HG03571 (cell line): ENCODE data around the gene AGBL1.

Experiments
- ATAC-seq: cut with Tn5 transposase; IDR thresholded peaks from one replicate; pipeline ENCODE4 v1.9.1; 2021; ENCODE audit not compliant: unreplicated experiment

AGBL1 gene

DNA sequence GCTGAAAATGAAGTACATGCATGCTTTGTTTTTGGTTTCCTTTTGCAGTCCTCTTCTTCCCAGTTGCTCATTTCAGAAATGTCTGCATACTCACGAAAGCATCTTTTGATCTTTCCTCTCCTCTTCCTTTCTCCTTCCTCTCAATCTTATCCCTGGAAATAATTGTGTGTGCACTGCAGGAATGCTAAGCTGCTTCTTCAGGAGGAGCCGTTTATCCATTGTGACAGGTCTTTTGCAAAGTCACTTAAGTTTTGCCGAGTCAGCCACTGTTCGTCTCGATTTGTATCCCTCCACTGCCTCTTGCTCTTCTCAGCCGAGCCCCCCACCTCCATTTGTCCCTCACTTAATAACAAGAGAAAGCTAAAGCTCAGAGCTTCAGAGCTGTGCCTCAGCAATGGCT is 597.6 kb downstream of the AGBL1 start:
- ATAC-seq, result no peak

DNA sequence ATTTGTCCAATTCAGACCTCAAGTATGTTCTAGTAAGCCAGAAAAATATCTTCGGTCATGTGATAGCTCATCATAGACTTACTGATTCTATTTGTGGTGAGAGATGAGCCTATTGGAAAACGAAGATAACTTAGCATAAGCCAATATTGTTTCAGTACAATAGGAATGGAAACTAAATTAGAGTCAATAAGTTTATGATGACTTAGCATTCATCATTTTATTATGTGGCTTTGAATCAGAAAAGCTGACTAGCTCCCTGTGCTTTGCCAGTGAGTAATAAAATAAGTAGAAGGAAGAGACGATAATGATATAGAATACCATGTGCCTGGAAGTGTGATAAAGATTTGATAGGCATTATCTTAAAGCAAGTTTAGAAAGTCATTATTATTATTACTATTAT is 605.6 kb downstream of the AGBL1 start:
- ATAC-seq, result no peak

DNA sequence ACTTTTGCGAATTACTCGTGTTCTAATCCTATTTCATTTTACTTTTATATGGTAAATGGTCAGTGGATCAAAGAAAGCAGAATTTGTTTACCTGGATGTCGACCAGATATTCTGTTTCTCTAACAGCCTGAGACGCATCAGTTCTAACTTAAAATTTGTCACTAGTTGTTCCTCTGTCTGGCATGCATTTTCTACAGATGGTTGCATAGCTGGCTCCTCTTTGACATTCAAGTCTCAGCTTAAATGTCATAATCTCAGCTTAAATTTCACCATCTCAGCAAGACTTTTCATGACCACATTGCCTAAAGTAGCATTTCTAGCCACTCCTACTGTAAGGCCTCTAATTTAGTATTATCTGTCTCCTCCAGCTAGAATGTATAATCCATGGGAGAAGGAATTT is 609.3 kb downstream of the AGBL1 start:
- no peak for ATAC-seq

DNA sequence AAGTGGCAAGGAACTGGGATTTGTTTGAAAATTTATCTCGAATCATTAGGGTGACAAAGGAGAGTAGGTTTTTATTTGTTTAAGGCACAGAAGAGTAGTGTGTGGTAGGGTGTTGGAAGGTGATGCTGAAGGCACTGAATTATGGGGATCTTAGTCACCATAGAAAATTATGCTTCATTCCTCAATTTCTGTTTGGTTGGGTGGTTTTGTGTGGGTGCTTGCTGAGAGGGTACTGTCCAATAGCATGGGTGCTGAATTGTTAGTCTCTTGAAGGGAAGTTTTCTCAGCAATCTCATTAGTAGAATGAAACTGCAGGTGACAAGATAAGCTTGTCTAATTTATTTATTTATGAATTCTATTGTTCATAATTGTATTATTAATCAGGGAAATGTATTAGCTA is 610.9 kb downstream of the AGBL1 start:
- no peak for ATAC-seq

DNA sequence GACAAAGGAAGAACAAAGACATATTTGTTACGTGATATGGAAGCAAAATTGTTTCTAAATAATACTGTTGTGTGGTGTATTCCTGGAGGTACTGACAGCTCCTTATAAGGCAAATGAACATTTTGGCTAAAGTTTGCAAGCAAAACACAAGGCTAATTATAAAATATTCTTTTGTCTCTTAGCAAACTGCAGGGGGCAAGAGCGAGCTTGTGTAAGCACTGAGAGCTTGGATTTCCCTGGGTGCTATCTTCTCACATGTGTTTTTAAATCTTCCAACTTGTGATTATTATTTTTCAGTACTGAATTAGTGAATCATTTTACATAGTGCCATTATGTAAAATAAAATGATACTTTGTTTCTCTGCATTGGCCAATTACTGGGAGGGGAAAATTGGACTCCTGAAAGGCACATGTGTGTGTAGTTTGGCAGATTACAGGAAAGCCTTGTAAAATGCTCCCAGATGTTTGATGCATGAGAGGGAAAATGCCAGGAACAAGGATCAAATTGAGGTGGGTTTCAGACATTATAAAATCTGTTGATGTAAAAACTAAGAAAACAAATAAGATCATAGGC is 611.5 kb downstream of the AGBL1 start:
- no peak for ATAC-seq

DNA sequence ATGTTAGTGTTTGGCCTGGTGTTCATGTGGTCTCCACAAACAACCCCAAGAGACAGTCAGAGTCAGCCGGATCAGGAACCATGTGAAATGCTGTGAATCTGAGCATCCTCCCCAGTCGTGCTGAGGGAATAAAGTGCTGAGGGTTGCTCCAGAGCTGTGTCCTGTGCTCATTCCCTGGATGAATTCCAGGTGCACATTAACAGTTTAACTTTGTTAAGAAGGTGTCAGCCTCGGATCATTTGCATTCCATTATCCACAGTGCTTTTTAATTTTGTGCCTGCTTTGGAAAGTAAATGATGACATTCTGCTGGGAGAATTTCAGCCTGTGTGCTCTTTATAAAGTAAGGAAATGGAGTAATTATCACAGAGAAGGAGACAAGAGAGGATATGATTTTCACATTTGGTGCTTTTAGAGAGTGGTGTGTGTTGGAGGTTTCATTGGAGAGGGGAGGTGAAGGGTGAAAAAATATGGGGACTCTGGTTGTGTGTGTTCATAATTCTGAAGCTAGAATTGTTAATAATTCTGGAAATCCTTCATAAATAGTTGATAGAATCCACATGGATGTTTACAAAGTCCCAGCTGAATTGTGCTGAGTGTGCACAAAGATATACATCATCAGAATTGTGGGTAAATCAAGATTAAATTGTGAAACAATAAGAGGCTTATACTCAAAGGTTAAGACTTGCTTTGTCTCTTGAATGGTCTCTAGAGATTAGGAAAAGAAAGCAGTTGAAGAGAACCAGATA is 621.4 kb downstream of the AGBL1 start:
- no peak for ATAC-seq

DNA sequence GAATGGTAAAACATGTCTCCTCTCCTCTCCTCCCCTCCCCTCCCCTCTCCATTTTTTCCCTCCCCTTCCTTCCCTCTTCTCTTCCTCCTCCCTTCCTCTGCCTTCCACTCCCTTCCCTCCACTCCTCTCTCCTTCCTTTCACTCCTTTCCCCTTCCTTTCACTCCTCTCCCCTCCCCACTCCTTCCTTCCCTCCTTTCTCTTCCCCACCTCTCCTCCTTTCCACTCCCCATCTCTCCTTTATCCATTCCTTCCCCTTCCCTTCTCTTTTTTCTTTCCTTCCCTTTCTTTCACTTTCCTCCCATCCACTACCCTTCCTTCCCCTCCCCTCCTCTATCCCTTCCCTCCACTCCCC is 621.9 kb downstream of the AGBL1 start:
- no peak for ATAC-seq

DNA sequence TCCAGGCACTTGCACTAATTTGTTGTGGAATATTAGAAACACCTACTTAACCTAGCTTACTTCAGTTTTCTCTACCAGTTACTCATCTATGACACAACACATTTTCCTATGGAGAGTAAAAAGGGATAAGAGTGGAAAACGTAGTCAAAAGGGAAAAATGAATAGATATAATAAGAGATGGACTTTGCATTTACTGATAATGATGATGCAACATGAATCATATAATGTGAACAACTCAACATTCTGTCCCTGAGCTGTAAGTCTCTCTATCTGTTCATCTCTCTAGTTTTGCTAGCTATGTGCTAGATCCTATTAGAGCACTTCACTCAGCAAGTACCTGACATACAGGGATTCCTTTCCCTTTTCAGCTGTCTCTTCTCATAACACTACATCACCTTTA is 627.1 kb downstream of the AGBL1 start:
- no peak for ATAC-seq

DNA sequence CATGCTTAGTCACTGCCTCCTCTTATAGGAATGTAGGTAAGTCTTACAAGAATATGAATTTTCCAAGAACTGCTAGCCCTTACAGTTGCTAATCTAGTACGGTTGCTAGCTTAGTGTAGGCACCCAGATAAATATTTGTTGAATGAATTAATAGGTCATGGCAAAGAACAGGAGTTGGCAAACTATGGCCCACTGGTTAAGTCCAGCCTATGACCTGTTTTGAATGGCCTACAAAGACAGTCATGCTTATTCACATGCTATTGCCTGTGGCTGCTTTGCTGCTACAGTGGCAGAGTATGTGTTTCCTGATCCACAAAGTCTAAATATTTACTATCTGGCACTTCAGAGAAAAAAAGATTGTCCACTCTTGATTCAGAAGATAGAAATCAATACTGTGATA is 631.8 kb downstream of the AGBL1 start:
- no peak for ATAC-seq

DNA sequence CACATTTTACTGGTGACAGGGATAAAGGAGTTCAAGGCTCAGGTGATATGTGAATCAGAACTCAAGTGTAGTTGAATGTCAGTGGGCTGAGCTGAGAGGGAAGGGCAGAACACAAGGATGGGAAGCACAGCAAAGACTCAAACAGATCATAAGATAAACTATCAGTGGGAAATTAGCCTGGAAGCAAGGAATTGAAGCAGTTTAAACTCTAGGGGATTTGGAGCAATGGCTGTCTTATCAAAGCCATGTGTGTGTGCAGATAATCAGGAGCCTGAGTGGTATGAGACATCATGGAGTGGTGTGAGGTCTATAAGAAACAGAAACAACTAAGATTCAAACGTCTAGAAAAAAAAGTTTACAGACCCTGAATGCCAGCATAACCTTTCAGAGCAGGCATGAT is 634.6 kb downstream of the AGBL1 start:
- ATAC-seq, result no peak

DNA sequence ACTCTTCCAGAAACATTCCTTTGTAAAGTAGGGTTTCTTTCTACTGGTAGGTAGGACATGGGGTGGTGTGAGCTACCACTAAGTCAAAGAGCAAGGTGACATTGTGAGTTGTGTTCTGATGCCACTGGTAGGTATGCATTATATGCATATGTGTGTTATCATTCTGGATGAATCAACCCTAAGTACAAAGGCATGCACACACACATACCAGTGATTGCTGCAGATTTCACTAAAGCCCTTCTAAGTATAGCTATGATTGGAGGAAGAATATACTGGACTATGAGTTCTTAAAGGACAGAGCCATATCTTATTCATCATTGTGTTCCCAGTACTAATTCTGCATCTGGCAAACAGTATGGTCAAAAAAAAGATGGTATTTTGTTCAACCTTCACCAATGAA is 646.0 kb downstream of the AGBL1 start:
- ATAC-seq, result no peak

DNA sequence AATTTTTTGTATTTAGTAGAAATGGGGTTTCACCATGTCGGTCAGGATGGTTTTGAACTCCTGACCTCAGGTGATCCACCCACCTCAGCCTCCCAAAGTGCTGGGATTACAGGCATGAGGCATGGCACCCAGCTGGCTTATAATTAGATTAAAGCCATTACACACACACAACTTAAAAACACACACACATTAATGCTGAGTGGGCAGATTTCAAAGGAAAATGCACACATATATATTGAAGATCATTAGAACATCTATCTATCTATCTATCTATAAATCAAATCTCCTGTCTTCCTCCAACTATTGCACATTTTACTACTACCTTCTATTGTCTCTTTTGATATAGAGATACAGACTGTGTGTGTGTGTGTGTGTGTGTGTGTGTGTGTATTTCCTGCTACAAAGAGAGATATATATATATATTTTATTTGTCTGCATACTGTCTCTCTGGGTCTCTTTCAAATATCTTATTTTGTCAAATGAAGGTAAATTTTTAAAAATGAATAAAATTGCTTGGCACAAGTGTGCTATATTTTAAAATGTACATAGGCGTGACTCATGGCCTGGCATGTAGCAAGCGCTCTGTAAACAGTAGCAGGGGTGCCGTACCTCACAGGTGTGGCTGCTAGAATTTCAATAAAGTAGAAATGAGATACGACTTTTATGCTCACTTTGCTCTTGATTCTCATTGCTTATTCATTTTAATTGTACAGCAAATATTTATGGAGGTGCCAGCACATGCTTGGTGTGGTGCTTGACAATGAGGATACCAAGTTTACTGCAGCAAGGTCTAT is 655.8 kb downstream of the AGBL1 start:
- ATAC-seq, result no peak

DNA sequence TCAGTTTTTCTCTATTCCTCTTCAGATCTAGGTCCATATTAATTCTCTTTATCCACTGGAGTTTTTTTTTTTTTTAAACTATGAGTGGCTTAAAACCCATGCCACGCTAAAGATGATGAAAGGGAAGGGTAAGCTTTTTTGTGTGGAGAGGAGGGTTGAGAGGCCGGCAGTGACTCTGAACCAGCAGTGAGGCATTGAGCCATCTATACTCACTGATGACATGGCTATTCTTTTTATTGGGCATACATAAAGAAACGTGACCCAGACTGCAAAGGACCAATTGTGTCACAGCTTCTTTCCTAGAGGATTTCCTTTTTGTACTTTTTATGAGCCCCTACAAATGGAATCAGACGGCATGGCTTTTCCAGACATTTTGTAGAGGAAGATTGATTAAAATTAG is 662.2 kb downstream of the AGBL1 start:
- ATAC-seq, result no peak

DNA sequence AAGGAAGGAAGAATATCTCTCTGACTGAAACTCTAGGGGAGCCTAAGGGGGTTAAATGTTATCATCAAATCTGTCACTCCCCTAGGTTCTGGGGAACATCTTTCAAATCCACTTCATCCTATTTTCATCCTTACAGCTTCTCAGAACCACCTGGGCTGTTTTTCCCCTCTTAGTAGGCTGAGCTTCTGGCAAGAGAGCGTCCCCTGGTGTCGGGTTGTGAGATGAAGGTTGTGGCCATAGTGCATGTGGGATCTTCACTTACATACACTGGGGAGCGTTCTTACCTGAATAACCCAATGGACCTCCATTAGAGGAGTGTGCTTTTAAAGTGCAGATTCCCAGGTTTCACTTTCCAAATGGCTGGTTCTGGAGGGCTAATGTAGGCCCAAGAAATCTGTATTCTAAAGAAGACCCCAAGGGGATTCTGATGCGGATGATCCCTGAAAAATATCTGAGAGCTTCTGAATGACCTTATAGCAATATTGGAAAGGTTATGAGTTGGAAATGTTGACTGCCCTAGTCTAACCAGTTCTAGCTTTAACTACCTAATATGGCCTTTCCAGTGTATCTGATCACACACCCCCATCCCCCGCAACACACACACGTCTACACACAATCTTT is 663.7 kb downstream of the AGBL1 start:
- no peak for ATAC-seq

DNA sequence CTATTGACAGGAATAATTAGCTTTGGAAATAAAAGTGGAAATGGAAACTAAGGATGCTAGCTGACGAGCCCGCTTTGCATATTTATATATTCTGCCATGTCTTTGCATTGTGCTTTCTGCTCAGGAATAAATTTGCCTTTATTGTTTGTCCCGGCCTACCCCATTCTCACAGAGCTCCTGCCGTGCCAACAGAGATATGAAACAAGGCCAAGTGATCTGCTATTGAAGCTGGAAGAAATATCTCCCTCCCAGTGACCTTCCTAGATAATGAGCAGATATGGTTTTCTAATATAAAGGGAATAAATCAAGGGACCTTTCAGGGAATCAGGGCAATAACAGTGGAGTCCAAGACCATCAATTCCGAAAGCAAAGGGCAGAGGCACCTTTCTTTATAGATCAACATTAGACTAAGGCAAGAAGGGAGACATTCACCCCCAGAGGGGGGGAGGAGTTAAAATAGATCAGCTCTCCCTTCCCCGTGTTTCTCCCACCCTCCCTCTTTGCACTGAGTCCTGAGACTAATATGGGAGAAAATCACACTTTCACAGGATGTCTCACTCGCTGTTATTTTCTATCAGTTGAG is 664.6 kb downstream of the AGBL1 start:
- ATAC-seq, result no peak

DNA sequence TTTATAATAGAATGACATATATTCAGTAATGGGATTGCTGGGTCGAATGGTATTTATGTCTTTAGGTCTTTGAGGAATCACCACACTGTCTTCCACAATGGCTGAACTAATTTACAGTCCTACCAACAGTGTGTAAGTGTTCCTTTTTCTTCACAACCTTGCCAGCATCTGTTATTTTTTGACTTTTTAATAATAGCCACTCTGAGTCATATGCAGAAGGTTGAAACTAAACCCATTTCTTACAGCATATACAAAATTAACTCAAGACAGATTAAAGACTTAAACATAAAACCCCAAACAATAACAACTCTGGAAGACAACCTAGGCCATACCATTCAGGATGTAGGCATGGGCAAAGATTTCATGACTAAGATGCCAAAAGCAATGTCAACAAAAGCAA is 671.4 kb downstream of the AGBL1 start:
- no peak for ATAC-seq

DNA sequence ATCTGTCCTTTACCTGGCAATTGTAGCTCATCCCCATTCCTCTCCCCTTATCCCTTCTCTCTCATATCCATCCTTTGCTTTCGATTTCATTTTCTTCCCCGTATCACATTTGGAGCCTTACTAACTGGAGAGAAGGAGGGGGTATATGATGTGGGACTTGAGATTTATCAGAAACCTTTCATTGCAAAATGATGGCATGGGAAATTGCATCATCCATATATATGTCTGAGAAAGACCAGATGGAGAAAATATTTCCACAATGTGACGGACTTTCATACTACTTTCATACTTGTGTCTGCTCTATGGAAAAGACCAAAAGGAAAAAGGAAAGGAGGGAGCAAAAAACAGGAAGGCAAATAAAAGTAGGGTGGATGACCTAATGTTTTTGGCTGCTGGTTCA is 675.2 kb downstream of the AGBL1 start:
- no peak for ATAC-seq

DNA sequence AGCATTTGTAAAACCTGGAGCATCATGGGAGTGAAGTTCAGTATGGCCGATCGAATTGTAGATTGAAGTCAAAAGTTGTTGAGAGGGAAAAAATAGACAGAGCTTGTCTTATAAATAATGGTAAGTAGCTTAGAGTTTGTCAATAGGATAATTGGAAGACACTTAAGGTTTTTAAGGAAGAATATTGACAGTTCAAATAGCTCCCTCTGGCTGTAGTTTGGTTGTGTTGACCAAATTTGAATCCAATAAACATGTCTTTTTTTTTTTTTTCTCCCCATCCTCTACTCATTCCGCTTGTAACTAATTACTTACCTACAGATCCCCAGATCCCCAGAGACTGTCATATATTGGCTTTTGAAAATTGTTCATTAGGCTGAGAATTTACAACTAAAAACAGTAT is 677.0 kb downstream of the AGBL1 start:
- no peak for ATAC-seq

DNA sequence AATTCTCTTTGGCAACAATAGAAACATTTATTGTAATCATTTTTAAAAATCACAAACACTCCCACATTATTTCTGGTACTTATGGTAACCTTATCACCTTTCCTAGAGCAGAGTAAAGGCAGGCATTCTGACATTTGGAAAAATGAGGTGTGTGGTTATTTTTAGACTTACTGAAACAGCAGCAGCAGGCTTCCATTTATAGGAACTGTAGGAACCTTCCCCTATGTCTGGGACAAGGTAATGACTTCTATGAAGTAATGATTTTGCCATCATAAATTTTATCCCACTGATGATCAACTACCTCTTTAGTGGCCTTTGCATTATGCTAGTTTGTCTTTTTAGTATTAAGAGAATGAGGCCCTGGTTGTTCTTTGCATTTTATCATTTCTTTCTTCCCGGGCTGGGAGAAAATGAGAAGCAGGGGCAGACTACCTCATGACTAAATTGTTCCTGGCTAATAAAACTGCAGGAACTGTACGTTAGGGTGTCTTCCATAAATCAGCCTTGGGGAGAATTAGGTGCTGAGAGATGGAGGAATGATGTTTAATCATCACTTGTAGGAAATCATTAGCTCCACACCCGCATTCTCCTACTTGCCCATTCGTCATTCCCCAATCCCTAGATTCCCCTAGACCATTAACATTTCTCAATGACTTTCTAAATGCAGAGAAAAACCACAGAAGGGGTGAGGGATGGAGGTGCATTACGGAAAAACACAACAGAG is 680.3 kb downstream of the AGBL1 start:
- no peak for ATAC-seq

DNA sequence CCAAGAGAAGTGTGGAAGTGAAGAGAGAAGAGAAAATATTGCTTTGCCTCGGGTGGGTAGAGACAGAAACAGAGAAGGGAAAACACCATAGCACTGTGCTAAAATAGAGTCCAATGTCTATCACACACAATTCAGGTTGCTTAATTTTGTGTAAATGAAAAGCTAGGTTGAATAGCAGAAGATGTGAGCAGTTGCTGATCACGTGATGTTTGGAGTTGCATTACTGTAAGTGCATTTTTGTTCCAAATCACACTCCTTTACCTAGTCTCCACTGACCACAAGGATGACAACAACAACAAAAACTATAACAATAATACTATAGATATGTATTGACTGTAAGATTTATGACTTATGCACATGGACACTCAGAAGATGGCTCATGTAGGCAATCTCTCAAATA is 683.2 kb downstream of the AGBL1 start:
- ATAC-seq, result no peak

DNA sequence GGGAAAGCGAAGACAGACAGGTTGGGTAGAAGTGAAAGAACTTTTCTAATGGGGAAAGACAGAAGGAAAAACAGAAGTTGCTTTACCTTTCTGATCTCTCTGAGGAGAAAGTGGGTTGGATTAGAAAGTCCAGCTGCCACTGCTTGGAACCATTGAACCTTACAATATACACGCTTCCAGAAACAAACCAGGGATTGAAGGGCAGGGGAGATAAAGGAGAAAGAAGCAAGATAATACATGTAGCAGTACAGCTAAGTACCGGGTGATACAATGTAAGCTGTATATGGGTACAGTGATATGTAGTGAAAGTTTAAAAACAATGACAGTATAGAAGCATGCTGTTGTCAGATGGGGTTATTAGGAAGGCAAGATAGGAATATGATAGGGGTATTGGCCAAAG is 684.4 kb downstream of the AGBL1 start:
- no peak for ATAC-seq
